Activated T-cell treated with anti-CD3 and anti-CD28 coated beads for 1 hour (primary cell): ENCODE results near the gene KCNMA1.

Experiments
- DNase-seq: peaks from one replicate; pipeline ENCODE4 v3.0.0-alpha.2; 2020; ENCODE audit warnings: low read depth

The KCNMA1 gene

DNA sequence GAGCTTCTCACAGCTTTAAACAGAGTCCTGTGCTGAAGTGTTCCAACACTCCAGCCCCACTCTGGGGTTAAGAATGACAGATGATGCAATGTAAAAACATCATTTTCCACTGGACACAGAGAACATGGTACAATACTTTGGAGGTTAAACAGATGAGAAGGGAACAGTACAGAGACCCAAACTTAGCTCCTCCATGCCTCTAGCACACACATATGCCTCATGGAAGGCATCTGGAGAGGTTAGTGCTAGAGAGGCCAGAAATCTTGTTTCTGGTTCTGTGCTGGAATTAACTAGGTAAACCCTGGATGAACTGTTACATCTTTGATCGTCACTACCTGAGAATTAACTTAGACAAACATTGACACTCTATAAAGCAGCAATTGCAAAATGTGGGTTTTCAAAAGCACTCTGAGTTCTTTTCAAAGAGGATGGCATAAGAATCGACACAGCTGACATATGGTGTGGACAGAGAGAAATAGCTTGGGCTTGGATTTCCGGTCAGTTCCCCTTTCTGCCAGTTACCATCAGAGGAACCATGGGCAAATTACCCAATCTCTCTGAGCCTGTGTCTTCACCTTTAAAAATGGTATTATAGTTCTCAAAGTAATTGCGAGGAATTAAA lies 81.9 kb downstream of the KCNMA1 start:
- DNase-seq, result no peak

DNA sequence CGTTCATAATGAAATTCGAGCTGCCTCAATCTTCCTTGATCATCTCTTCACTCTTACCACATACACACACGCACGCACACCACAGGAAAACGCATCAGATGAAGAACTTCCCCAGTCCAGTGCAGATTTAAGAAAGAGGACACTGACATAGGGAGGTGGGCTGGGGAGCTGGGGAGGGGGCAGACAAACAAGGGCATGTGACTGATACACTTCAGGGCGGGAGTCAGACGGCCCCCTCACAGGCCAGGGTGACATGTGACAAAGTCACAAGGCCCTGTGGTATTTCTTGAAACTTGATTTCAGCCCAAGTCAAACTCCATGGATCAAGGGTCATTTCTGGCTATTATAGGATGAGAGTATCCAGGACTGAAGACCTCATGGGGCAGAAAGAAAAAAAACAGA lies 82.6 kb downstream of the KCNMA1 start:
- no peak for DNase-seq

DNA sequence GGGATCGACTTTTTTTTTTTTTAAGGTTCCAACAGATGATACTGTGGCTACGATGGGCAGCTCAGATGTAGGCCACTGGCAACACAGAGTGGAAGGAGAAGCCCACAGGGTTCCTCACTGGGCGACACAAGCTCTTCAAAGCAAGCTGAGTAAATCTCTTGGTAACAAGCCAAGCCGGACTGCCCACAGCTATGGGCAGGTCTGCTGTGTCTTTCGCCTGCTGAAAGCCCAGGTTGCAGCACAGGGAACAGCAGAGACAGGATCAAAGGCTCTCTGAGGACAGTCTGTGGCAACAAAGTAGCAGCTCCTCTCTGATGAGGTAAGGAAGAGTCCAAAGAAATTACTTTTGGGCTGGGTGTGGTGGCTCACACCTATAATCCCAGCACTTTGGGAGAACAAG lies 83.6 kb downstream of the KCNMA1 start:
- no peak for DNase-seq

DNA sequence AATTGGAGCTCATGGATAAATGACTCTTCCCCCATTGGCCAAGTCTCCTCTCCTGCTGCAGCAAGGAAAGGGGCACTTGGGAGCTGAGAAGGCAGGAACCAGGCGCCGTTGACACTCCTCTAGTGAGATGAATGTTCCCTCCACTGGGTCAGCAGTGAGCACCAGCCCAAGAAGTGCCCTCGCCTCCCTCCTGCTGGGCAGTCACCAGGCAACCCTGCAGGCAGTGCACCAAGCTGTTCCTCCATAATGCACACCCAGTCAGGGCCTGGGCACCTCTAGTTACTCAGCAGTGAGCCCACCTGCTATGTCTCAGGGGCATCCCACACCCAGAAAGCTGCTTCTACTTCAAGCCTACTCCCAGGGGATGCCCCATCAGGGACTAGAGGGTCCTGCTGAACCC lies 84.3 kb downstream of the KCNMA1 start:
- DNase-seq, result no peak

DNA sequence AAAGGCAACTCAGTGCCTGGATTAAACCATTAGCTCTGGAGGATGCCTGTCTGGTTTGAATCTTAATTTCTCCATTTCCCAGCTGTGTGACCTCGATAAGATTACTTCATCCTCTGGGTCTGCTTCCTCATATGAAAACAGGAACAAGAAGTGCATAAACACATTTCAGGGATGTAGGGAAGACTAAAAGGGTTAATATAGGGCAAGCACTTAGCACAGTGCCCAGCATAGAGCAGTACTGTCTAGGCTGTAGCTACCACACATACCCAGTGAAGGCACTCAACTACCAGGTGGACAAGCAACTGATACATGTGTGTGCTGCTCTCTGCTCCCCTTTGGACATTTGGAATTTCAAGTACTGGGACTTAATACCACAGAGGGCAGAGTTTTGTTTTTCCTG lies 85.4 kb downstream of the KCNMA1 start:
- no peak for DNase-seq

DNA sequence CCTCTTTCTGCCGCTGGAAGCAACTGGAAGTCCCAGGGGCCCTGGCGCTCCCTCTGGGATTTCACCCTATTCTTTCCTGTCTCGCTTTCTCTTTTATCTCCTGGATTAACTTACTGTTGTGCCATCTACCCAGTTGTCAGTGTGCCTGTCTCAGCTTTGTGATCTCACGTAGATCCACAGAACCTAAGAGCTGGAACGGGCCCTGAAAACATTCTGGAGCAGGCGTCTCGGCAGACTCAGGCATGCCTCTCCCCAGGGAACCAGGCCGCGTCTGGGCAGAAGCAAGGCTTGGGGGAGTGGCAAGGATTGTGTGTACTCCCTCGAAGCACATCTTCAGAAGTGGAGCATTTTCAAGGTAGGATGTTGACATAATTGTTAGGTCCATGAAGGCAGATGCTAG lies 87.2 kb downstream of the KCNMA1 start:
- no peak for DNase-seq

DNA sequence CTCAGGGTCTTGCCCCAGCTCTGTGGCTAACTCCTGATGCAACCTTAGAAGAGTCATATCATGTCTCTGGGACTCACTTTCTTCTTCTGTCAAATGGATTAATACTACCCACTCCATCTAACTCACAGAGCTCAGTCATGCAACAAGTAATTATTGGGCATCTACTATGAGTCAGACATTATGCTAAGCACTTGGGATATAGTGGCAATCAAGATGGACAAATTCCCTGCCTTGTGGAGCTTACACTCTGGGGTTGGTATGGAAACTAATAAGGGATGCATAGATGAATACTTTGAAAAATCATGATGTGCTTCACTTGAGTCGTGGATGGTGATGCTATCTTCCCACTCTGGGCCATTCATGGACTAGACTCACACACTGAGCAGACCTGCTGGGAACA lies 88.9 kb downstream of the KCNMA1 start:
- no peak for DNase-seq

DNA sequence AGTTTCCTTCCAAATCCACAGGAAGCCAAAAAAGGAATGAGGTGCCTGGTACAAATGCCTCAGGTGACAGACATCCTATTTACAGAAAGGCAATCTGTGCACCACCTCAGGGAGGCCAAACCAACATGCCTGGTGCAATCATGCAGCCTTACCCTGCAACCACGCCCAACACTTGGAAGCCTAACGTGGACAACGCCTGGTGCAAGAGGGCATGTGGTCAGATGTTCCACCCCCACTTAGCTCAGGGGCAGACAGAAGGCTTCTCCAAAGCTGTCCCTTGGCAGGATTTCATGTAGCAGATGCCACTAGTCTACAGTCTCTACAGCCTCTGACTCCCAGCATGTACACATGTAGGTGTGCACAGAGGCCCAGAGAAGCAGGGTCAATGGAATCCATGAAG lies 89.5 kb downstream of the KCNMA1 start:
- no peak for DNase-seq

DNA sequence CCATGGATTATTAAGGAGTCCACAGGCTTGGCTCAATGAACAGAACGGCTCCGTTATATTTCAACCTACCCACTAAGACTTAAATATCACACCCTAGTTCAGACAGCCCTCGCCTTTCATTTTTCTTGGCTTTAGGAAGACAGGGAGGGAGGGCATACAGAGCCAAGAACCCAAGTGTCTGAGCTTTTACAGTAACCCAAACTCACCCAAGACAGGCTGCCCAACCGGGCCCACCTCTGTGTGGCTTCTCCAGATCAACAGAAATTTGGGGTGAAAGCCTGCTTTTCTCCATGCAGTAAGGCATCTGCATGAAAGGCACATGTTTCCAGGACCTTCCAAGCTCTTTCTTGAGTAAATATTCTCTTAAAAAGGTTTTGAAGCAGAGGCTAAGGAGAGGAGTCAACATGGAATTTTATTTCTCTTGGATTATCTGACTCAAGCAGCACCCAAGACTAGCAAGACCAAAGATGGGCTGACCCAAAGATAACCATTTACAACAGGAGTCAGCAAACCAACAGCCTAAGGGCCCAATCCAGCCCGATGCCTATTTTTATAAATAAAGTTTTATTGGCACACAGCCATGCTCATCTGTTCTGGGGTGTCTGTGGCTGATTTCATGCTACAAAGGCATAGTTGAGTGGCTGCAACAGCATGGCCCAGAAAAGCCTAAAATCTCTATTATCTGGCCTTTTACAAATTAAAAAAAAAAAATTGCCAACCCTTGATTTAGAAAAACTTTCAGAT lies 90.1 kb downstream of the KCNMA1 start:
- DNase-seq, result no peak

DNA sequence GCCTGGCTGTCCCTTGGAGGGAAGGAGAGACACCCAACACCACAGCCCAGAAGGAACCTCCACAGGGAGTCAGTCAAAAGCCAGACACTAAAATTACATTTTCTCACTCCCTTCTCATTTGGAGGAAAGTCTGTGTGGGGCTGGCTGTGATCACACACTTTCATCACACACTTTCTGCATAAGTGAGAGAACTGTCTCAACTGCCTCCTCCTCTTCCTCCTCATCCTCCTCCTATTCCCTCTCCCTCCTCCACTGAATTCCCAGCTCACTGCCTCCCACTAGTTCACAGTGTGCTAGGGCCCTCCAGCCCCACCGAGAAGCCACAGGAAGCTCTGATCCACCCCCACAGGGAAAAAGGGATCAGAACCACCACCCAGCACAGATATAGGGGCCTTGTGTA lies 91.6 kb downstream of the KCNMA1 start:
- no peak for DNase-seq

DNA sequence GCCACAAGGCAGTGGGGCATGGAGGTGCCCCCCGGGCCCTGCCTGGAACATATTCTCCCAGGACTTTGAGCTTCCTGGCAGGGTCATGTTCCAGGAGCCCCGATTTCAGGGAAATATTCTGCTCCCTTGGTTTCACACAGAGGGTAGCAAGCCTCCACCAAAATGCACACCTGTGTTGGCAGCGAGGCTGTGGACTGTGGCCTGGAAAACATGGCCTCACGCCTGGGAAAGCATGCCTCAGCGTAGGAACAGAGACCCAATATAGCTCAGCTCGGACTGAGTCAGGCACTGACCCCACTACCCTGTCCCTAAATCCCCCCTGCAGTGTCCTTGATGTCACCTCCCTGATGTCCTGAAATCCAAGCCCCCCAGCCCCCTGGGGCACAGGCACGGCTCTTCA lies 92.0 kb downstream of the KCNMA1 start:
- DNase-seq, result no peak

DNA sequence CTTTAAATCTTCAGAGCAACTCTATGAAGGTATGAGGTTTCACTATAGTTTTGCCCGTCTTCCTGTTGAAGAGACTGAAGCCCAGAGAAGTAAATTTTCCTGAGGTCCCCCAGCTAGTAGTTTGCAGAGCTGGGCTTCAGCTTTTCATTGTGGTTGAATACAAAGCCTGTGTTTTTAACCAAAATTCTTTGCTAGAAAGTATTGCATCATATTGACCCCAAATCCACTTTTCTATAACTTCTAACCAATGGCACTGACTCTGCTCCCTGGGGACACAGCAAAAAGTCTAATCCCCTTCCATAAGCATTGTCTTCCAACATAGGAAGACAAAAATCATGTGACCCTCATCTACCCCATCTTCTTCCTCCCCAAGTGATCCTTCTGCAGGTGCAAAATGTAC lies 93.0 kb downstream of the KCNMA1 start:
- DNase-seq, result no peak

DNA sequence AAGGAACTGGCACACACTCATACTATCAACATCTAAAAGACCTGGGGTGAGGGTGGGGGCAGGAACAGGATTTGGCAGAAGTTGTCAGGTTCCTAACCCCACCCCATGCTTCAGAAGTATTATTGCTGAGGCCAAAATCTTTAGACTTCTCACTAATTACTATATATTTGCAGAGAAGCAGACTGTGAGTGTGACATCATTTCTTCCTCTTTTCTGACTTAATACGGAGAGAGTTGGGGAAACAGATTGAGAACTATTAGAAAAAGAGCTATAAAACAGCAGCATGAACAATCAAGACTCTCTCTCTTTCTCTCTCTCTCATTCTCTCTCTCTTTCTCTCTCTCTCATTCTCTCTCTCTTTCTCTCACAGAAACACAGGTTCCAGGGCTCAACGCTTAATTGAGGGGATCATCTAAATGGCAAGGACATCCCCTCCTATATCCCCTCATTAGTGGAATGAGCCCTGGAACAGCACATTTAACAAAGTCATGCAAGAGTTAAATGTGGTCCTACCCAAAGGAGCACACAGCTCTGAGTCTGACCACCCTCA lies 94.8 kb downstream of the KCNMA1 start:
- no peak for DNase-seq

DNA sequence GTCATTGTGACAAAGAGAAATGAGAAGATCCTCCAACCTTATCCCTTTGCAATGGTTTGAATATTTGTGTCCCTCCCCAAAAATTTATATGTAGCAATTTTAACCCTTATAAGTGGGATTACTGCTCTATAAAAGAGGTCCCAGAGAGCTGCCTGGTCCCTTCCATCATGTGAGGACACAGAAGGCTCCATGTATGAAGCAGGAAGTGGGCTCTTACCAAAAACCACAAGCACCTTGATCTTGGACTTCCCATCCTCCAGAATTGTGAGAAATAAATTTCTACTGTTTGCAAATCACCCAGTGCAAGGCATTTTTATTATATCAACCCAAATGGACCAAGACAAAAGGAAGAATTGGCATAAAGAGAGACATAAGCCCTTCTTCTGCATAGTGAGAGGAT lies 95.7 kb downstream of the KCNMA1 start:
- DNase-seq, result no peak

DNA sequence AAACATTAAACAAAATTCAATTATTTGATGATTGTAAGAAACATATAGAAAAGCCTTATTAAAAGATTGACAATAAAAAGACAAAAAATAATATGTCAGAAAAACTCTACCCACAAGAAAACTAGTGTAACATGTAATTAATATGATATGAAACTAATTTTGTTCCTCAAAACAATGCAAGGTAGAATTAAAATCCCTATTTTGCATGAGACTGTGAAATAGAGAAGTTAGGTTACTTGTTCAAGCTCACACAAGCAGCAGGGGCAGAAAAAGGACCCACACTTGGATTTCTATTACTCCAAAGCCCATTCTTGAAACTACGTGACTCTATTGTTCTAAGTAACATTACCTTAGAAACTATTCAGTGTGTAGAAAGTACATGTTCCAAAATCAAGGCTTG lies 96.4 kb downstream of the KCNMA1 start:
- DNase-seq, result no peak

DNA sequence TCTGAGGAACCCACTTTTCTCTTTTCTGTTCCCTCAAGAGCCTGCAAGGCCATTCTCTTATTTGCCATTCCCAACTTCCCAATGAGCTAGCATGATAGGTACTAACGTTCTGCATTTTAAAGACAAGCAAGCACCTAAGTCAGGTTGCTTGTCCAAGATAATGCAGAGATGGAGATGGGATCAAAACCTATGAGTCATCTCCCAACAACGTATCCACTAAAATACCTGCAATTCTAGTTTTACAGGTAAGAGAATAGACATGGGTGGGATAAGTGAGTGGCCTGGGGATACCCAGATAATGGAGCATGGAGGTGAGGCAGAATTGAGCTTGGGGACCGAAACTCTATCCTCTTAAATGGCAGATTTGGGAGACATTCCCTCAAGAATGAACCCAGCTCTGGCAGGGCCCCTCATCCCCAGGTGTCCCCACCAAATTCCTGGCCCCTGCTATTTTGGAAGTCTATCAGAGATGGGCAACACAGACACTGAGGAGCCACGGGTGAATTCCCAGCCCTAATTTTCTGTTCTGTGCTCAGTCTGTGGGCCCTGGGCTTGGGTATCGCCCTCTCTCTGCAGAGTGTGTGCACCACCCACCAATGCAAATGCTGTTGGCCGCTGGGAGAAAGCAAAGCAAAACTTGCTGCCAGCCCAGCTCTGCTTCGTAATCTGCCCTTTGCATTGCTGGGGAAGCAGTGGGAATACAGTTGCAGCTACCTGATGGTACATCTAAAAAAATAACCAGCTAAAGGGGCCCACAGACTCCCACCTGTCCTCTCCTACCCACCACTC lies 98.3 kb downstream of the KCNMA1 start:
- DNase-seq, result no peak

DNA sequence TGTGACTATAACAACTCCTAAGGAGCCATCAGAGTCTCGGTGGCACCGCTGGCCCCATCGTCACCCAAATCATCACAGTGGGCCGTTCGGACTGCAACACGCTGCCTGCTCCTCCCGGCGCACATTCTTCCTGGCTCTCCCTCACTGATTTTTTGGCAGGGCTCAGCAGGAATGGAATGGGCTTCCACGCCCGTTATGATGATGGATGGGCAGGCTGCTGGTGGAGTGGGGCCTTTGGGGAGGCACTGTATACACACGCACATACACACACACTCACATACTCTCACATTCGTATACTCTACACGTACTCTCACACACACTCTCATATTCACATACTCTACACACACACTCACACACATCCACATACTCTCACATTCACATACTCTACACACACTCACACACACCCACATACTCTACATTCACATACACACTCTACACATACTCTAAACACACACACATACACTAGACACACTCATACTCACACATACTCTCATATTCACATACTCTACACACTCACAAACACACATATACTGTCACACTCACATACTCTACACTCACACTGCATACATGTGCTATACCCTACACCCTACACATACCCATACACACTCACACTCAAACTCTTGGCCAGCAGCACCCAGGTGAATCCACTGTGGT lies 99.8 kb downstream of the KCNMA1 start:
- no peak for DNase-seq

DNA sequence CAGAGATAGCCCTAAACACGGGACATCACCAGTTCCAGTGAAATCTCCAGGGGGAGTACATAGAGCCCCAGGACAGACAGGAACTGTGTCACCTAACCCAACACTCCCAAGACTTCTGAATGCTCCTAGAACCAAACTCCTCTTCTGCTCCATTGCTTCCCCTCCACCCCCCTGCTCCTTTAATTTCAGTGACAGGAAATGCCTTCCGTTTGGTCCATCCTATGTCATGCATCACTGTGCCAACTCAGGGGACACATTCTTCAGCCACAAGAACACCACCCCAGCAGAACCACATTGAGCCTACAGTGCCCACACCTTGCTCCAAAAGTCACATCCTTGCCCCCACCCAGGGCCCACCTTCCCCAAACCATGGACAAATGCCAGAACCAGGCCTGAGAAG lies 100.5 kb downstream of the KCNMA1 start:
- no peak for DNase-seq

DNA sequence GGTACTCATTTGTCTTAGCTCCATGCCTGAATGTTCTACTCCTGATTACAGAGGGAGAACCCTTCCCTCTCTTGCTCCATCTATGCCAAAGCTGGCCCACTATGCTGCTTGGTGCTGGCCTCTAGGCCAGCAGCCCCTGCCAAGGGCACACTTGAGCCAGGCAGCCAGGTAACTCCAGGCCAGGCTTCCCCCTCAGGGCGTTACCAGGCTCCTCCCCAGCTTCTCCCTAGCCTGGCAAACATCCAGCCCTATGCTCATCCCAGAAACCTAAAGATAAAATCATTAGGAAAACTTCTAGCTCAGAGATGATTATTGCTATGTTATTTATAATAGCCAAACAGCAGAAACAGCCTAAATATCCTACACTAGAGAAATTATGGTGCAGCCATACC lies 103.7 kb downstream of the KCNMA1 start:
- no peak for DNase-seq

DNA sequence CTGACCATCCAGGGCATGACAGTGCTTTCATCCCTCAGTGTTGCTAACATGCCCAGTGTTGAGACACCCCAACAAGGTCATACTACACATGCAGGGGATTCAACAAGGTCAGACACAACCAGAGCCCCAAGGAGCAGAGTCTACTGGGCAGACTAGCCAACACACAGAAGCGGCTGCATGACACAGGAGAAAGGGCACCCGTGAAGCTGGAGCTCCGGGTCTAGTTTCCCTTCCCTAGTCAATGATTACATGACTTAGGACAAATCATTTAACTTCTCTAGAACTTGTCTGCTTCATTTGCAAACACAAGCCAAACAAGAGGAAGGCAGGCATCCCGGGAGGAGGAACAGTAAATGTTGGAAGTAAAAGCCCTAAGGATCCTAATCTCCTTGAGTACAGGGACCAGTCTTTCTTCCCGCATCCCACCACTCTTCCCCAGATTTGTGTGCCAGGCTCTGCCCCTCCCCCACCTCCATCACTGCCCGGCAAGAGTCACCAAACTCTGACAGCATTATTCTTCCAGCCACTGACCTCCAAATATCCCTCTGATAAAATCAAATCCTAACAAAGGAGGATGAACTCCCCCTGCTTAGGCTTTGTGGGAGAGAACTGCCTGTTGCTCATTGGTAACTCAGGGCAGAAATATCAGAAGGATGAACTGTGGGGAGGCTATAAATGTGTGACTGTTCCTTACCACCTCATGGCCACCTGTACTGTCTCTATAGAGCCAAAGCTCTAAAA lies 104.3 kb downstream of the KCNMA1 start:
- DNase-seq, result no peak

DNA sequence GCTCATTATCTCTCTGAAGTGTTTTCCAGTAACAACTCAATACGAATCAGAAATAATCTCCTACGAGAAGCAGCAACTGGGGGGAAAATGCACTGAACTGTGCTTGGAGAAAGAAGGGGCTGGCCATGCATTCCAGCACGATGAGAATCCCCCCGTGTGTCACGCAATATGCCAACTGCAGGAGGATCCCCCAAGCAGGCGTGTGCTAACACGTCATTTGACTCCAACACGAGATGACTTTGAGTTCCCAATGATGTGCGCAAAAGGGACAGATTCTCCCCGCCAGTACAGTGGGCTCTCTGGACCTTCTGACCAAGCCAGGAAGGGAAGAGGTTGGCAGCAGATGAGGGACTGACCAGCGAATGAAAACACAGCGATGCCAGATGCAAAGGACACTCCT lies 105.5 kb downstream of the KCNMA1 start:
- no peak for DNase-seq
